Right ventricle myocardium superior (tissue), 1 donor: Measurements from ENCODE around the gene GOLGA8J. TPM values are rescaled to one million over a fixed set of nuclear protein-coding genes. Genes with fewer than 3 reads are reported as not detected.
A peak's percentile ranks its signal among the peaks of the same experiment; 100 is the strongest.
"Not testable (repeated sequence)": the region's sequence is repeated elsewhere in the genome, so short reads cannot be mapped to it uniquely, and the experiment has no call there.

Experiments used
- ATAC-seq: fragments of 200-7000 bp; cut with Tn5 transposase; one replicate; pipeline ENCODE4 v1.9.1; 2020; ENCODE audit warnings: mild to moderate bottlenecking; ENCODE audit not compliant: poor library complexity
- DNase-seq: peaks from one replicate; pipeline ENCODE4 v3.0.0-alpha.2; 2020
- intact Hi-C: fragments of 100-400 bp; cut with DNase I; formaldehyde crosslinking; loops from one replicate; pipeline ENCODE4 v1.11.2; 2022
- long read RNA-seq: library from polyadenylated mRNA; unstranded; transcript quantifications from one replicate; pipeline ENCODE4 v2.0.0, GENCODE V29; 2021
- total RNA-seq: library from RNA; stranded (reverse); fragmentation: NEBNext Ultra II Directional; extraction: Animal tissue kit (Norgen Biotek cat#: 25700); gene quantifications from one replicate; pipeline ENCODE4 v1.2.1, GENCODE V29; 2021
- donor health status: DM: no; HTN: yes; CAD: no; lungs with severe emphysema.

The GOLGA8J gene, protein sequence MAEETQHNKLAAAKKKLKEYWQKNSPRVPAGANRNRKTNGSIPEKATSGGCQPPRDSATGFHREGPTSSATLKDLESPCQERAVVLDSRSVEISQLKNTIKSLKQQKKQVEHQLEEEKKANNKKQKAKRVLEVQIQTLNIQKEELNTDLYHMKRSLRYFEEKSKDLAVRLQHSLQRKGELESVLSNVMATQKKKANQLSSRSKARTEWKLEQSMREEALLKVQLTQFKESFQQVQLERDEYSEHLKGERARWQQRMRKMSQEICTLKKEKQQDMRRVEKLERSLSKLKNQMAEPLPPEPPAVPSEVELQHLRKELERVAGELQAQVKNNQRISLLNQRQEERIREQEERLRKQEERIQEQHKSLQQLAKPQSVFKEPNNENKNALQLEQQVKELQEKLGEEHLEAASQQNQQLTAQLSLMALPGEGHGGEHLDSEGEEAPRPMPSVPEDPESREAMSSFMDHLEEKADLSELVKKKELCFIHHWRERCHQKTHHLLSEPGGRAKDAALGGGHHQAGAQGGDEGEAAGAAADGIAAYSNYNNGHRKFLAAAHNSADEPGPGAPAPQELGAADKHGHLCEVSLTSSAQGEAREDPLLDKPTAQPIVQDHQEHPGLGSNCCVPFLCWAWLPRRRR
- total RNA-seq: not detected
- long read RNA-seq: 0 reads

DNA sequence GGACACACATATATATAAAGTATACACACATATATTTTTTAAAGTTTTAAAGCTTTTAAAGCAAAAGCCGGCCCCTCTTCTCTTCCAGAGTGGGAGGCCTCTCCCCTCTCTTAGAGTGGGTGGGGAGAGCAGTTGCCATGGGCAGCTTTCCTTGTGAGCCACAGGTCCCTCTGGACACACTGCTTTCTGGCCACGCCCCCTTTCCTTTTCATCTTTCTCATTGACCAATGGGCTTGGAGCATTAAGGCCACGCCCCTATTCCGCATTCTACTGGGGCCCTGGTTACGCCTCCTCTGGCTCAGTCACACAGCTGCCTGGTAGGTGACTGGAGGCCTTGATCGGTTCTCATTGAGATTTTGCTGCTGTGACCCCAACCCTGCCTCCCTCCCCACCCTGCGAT lies at the start of gene GOLGA8J:
Gene GOLGA8J (plus strand): TSS at position 301 of the 400 bp plus-strand sequence. CDS start 98 bp downstream, at position 399.
- DNase-seq, ATAC-seq, intact Hi-C loops: not testable (repeated sequence)

DNA sequence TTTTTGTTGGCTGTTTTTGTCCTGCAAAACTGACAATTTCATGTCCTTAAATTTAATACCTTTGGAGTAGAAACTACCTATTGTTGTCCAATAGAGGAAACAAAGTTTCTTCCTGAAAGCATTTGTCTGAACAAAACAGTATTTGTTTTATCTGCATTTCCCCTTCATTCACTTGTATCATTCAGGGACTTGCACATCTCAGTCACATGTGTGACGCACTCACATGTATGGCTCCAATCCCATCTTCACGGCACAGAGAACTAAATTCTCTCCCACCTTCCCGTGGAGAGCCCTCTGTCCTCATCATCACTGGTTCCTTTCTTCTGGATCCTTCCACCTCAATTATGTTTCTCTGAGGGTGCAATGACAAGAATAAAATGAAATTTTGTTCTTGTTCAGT lies 49.5 kb upstream of the GOLGA8J start:
- intact Hi-C loops: no loop called here
- ATAC-seq (no peak), DNase-seq (no peak)

DNA sequence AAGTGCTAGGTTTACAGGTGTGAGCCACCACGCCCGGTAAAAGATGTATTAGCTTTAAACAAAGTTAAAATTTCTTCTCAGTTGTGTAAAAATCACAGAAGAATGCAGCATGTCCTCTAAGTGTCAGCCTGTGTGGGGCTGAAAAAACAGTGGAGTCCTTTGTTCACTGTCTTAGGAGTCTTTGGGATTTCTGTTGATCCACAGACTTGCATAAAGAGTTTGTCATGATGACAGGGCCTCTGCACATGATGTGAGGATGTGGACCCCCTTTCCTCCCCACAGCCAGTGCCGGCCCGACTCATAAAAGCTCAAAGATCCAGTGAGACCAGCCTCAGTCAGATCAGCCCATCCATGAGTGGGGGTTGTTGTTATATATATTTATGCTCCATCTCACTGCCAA lies 49.0 kb upstream of the GOLGA8J start:
- ATAC-seq (no peak), DNase-seq (no peak)
- intact Hi-C loops: no loop called here

DNA sequence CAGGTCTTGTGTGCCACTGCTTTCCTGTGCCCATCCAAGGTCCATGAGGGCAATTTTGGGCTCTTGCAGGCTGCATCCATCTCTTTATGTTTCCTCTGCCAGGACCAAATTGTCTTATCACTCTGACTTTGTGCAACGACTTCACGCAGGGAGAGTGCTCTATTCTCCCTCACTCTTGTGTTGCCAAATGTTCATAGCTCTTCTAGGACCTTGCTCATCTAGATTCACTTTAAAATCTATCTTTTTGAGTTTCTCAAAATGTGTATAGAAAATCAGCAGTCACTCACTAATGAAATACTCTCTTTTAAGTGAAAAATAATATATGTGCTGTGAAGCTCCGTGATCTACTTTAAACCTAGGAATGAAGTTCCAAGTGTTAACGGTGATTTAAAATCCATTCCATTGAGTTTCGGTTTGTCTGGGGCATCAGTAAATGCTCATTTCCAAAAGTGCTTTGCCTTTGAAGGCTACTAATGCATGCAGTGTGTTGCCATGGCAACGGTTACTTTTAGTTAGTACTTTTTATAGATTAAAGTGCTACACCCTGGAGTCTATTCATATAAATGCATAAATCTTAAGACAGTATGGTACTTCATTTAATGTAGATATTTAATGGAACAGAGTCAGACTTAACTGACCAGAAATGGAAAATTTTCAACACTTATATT lies 46.6 kb upstream of the GOLGA8J start:
- intact Hi-C loops: no loop called here
- ATAC-seq (no peak), DNase-seq (no peak)

DNA sequence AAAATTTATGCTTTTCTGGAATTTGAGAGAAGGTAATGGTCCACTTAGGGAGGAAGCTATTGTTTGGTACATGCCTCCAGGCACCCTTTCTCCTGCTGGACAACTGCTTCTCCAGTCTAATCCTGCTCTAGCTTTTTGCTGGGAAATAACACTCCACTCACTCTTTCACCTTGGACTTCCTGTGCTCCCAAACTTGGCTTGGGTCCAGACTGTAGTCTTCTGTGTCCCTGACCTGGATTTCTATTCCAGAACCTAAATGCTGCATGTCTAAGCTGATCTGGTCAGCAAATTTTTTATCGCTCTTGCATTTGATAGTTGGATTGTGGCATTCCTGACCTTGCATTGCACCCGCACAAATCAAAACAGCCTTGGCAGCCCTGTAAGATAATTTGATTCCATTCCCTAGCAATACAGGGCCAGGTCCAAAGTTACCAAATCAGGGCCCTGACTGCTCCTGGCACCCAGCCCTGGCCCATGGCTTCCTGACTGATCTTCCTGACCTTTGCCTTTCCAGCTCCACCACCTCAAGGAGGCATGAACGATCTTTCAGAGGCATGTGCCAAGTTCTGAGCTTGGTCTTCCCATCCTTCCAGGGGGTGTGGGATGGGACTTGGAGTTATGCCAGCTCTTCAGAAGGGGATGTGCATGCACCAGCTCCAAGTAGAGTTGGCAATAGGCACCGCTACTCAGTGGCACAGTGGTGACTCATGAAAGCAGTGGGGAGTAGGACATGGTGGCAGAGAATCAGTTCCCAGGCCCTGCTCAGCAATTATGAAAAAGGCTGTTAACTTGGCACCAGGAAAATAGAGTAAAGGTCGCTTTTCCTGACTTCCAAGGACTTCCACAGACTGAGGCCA lies 43.9 kb upstream of the GOLGA8J start:
- peak; percentile 80 for ATAC-seq
- peak; percentile 45 for DNase-seq
- intact Hi-C loops: no loop called here

DNA sequence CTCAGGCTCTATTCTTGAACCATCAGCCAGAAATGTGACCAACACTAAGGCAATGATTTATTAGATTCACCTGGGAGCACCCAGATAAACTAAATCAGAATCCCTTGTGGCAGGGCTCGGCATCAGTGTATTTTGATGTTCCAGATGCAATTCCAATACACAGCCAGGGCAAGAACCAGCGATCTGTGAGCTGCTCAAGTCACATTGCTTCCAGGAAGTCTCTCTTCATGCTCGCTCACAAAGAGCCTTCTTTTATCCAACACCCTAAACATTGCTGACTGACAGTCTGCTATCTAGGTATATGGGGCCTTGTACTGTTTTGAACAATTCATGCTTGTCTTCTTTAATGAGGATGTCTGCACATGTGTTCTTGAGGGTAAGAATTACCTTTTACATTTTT lies 40.9 kb upstream of the GOLGA8J start:
- intact Hi-C loops: no loop called here
- no peak for ATAC-seq
- no peak for DNase-seq

DNA sequence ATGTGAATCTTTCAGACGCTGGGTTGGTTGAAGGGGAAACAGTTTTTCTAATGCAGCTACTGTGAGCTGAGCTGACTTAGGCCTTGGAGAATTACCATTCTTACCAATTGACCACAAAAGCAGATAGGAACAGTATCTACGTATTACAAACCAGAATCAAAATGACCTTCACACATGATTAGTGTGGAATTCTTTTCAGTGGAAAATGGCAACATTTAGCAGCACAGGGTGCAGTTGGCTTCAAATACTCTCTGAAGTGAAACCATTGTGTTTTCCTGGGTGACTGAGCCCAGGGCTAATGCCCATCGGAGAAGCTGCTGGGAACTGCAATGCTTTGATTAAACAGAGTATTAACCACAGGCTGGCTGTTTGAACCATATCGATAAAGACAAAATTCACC lies 40.2 kb upstream of the GOLGA8J start:
- DNase-seq: no peak
- intact Hi-C loops: no loop called here
- ATAC-seq: no peak

DNA sequence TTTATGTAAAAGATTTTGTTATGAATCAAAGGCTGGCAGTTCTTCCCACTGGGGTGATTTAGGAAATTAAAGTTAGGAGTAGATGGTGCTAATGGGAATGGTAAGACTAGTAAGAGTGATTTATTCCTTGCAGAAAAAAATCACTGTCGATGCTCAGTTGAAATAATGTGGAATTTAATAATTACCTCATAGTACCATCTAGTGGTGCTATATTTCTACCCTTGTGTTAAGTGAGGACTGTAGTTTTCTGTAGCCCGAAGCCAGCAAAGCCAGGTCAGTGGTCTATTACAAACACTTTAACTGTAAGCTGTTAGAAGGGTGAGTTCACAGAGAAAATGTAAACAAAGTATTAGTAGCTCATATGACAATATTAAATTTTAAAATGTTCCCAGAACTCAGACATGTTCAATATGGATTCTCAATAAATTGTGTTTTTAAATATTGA lies 39.5 kb upstream of the GOLGA8J start:
- intact Hi-C loops: no loop called here
- no peak for DNase-seq
- ATAC-seq: no peak

DNA sequence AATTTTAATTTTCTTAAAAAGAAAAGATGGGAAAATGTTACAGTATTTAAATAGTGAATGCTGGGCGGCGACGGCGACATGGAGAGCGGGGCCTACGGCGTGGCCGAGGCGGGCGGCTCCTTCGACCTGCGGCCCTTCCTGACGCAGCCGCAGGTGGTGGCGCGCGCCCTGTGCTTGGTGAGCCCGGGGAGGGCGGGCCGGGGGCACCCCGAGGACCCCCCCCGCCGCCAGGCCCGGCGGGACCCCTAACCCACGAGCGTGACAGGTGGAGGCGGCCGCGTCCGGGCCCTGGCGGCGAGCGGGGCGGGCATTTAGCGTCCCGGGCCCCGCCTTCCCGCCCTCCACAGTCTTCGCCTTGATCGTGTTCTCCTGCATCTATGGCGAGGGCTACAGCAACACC lies 38.4 kb upstream of the GOLGA8J start:
- DNase-seq: no peak
- ATAC-seq: no peak
- intact Hi-C loops: no loop called here

DNA sequence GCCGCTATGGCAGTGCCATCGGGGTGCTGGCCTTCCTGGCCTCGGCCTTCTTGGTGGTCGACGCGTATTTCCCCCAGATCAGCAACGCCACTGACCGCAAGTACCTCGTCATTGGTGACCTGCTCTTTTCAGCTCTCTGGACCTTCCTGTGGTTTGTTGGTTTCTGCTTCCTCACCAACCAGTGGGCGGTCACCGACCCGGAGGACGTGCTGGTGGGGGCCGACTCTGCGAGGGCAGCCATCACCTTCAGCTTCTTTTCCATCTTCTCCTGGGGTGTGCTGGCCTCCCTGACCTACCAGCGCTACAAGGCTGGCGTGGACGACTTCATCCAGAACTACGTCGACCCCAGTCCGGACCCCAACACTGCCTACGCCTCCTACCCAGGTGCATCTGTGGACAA lies 37.9 kb upstream of the GOLGA8J start:
- DNase-seq, ATAC-seq, intact Hi-C loops: not testable (repeated sequence)

DNA sequence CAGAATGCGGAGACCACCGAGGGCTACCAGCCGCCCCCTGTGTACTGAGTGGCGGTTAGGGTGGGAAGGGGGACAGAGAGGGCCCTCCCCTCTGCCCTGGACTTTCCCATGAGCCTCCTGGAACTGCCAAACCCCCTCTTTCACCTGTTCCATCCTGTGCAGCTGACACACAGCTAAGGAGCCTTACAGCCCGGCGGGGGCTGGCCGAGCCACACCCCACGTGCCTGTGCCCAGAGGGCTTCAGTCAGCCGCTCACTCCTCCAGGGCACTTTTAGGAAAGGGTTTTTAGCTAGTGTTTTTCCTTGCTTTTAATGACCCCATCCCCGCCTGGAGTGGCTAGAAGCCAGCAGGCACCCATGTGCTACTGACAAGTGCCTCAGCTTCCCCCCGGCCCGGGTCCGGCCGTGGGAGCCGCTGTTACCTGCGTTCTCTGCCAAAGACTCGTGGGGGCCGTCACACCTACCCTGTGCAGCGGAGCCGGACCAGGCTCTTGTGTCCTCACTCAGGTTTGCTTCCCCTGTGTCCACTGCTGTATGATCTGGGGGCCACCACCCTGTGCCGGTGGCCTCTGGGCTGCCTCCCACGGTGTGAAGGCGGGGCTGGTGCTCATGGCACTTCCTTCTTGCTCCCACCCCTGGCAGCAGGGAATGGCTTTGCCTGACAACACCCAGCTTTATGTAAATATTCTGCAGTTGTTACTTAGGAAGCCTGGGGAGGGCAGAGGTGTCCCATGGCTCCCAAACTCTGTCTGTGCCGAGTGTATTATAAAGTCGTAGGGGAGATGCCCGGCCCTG lies 37.3 kb upstream of the GOLGA8J start:
- DNase-seq, intact Hi-C loops: not testable (repeated sequence)
- ATAC-seq: peak; percentile 22

DNA sequence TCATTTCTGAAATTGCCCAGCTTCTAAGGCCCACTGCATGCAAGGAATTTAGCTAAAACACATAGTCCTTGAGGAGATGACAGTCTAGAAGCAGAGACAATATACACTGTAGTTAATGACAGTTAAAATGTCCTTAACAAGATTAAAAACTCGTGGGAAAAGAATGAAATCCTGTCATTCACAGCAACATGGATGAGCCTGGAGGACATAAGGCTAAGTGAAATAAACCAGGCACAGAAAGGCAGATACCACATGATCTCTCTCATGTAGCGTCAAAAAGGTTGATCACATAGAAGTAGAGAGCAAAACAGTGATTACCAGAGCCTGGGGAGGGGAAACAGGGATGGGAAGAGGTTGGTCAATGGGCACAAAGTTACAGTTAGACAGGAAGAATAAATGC lies 36.3 kb upstream of the GOLGA8J start:
- DNase-seq (no peak), ATAC-seq (no peak)
- intact Hi-C loops: no loop called here

DNA sequence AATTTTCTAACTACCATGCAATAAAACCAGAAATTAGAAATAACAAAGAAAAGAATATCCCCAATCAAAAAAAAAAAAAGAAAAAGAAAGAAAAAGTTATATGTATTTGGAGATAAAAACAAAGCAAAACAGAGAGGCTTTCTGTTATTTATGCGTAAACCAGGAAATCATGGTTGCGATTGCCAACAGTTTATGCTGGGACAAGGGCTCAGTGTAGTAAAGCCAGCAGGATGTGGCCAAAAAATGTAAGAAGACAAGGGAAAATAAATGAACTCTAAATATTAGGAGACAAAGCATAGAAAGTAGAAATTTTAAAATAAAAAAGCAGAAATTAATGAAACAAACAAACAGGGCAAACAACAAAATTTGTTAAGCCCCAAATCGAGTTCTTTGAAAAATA lies 27.2 kb upstream of the GOLGA8J start:
- intact Hi-C loops: no loop called here
- DNase-seq (no peak), ATAC-seq (no peak)

DNA sequence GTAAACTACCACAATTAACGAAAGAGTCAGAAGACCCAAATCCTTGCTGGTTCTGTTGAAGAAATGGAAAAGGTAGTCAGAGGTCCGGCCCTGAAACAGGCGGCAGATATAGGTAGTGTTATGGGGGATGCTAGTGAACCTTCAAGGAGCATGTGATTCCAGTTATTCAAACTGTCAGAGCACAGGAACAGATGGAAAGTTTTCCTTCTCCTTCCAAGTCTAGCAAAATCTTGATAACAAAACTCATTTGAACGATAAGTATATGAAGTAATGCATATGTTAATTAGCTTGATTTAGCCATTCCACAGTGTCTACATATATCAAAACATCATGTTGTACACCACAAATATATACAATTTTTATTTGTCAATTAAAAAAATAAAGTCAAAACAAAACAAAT lies 26.6 kb upstream of the GOLGA8J start:
- no peak for ATAC-seq
- intact Hi-C loops: no loop called here

DNA sequence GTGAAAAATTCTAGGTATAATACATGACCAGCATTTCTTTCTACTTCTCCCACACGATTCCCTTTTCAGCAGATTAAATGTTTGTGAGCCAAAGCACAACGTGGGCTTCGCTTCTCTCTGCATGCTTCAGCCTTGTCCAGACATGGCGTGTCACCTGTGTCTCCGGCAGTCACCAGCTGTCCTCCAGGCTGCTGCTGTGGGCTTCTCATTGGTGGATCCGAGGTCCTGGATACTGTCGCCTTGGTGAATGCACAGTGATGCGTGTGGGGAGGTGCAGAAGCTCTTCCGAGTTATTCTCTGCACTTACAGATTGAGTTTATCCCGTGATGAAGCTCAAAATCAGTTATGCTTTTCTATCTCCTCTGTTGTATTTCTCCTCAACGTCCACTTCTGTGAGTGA lies 23.0 kb upstream of the GOLGA8J start:
- DNase-seq: no peak
- intact Hi-C loops: no loop called here
- ATAC-seq: no peak

More for the DNA sequence above, 26.6 kb upstream of the GOLGA8J start:
- DNase-seq: no peak

DNA sequence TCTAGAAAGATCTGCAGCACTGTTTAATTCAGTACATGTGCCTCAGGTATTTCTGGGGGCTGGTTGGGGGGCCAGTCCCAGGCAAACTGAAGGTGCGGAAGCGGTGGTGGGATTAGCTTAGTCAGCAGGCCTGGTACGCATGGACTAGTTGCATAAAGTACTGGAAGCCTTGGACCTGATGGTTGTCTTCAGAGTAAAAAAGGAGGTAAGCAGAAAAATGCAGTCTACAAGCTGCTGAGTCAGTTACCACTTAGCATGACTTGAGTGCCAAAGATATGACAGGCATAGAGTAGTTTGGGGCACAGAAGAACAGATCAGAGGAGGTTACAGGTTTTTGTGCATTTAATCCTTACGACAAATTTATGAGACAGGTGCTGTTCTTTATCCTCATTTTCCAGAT lies 19.9 kb upstream of the GOLGA8J start:
- intact Hi-C loops: no loop called here
- DNase-seq: no peak
- ATAC-seq: no peak

DNA sequence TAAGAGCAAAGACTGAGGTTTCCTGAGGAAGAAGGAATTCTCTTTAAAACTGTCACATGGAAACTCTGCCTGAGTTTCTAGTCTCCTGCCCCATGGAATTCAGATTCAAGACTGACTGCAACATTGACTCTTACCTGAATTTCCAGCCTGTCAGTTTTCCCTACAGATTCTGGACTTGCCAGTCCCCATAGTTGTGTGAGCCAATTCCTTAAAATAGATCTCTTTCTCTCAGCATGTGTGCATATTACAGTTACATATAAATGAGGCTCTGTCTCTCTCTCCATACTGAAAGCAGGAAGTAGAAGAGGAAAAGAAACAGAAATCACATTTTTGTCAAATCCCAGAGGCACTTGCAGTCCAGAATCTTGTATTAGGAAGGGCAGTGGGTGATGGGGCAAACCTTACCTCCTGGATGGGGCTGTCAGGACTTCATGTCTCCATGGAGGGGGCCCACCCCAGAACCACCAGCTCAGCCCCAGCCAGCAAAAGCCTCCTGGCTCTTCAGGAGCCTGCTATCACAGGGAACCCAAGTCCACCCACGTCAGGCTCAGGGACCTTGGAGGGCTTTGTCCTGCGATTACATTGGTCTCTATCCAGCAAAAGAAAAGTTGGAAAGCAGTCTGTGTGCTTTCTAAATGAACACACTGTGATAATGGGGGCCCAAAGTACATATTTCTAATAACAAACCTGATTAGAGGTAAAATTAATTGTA lies 18.8 kb upstream of the GOLGA8J start:
- intact Hi-C loops: no loop called here
- ATAC-seq (peak; percentile 73), DNase-seq (no peak)
